SK-N-SH (cell line): ENCODE data around the gene PET100. TPM values are rescaled to one million over a fixed set of nuclear protein-coding genes. Genes with fewer than 3 reads are reported as not detected.

ENCODE experiments used
- CTCF ChIA-PET: fragments of 300-600, 350-600 bp; formaldehyde crosslinking; extraction: SDS; loops from one replicate; lab custom pipeline; 2021; lab: Yijun Ruan, JAX
- POLR2A ChIA-PET: fragments of 350-600 bp; sonication (Branson Sonifier 250); formaldehyde crosslinking; extraction: SDS; loops from one replicate; lab custom pipeline; 2020; ENCODE audit warnings: antibody characterized with exemption, inconsistent platforms; lab: Yijun Ruan, JAX
- DNase-seq: peaks from one replicate; pipeline ENCODE4 v3.0.0; 2012
- H2AFZ ChIP-seq: fragments of 200-600 bp; sonication (generic); 2 replicates; pipeline ENCODE4 v1.8.1; 2016; ENCODE audit warnings: antibody characterized with exemption, mild to moderate bottlenecking, low read depth
- H3F3A ChIP-seq: fragments of 200-600 bp; sonication (generic); replicated peaks from 2 replicates; pipeline ENCODE3; 2016; ENCODE audit warnings: antibody characterized with exemption, mild to moderate bottlenecking; ENCODE audit not compliant: insufficient read depth
- H3K27ac ChIP-seq, 2 experiments: fragments of 200-500 bp in 1 of 2; fragments of 200-600 bp in 1 of 2; sonication (Bioruptor generic) in 1 of 2; sonication (generic), shearing (Covaris generic) in 1 of 2; 2 replicates each; pipeline versions ENCODE4 v1.5.1 to v1.6.1; 2014 to 2016; ENCODE audit warnings: low read depth in 2 of 2, inconsistent platforms in 1 of 2, low read length in 1 of 2, mild to moderate bottlenecking in 1 of 2, mixed read lengths in 1 of 2
- H3K27me3 ChIP-seq: fragments of 200-600 bp; sonication (generic), shearing (Covaris generic); 2 replicates; pipeline ENCODE4 v1.6.1; 2016; ENCODE audit warnings: mixed run types; ENCODE audit not compliant: insufficient read depth
- H3K36me3 ChIP-seq, 2 experiments: fragments of 200-500 bp in 1 of 2; fragments of 200-600 bp in 1 of 2; sonication (Bioruptor generic) in 1 of 2; sonication (generic) in 1 of 2; replicated peaks in 1 of 2; 2 replicates each; pipeline versions ENCODE3 to v1.5.1; 2014 to 2016; ENCODE audit warnings: low read length in 1 of 2, mild to moderate bottlenecking in 1 of 2; ENCODE audit not compliant: insufficient read depth in 2 of 2, control insufficient read depth in 1 of 2
- H3K4me1 ChIP-seq, 2 experiments: fragments of 200-500 bp in 1 of 2; fragments of 200-600 bp in 1 of 2; sonication (Bioruptor generic) in 1 of 2; sonication (generic), shearing (Covaris generic) in 1 of 2; 2 replicates each; pipeline versions ENCODE4 v1.5.1 to v1.6.1; 2014 to 2016; ENCODE audit warnings: low read depth in 1 of 2, low read length in 1 of 2, mixed run types in 1 of 2; ENCODE audit not compliant: insufficient read depth in 2 of 2, control insufficient read depth in 1 of 2
- H3K4me2 ChIP-seq: fragments of 200-600 bp; sonication (generic), shearing (Covaris generic); 2 replicates; pipeline ENCODE4 v1.6.1; 2017; ENCODE audit warnings: mixed run types
- H3K4me3 ChIP-seq, 2 experiments: fragments of 200-500 bp in 1 of 2; fragments of 200-600 bp in 1 of 2; sonication (Bioruptor generic) in 1 of 2; sonication (generic), shearing (Covaris generic) in 1 of 2; 2 replicates each; pipeline versions ENCODE4 v1.5.1 to v1.8.1; 2014 to 2016; ENCODE audit warnings: low read depth in 2 of 2, inconsistent platforms in 1 of 2, low read length in 1 of 2, mild to moderate bottlenecking in 1 of 2, mixed read lengths in 1 of 2, moderate library complexity in 1 of 2
- H3K79me2 ChIP-seq: fragments of 200-600 bp; sonication (generic); 2 replicates; pipeline ENCODE4 v1.8.1; 2017; ENCODE audit warnings: mild to moderate bottlenecking; ENCODE audit not compliant: insufficient read depth
- H3K9ac ChIP-seq: fragments of 200-600 bp; sonication (generic); 2 replicates; pipeline ENCODE4 v1.6.1; 2017; ENCODE audit warnings: mixed run types
- H3K9me2 ChIP-seq: fragments of 200-600 bp; sonication (generic); 2 replicates; pipeline ENCODE4 v1.6.1; 2017; ENCODE audit warnings: mixed run types
- H3K9me3 ChIP-seq: fragments of 200-600 bp; sonication (generic); 2 replicates; pipeline ENCODE4 v1.6.1; 2017; ENCODE audit warnings: mixed run types, mild to moderate bottlenecking, moderate library complexity
- H4K20me1 ChIP-seq: fragments of 200-600 bp; sonication (generic); 2 replicates; pipeline ENCODE4 v1.6.1; 2017; ENCODE audit warnings: mild to moderate bottlenecking, mixed run types; ENCODE audit not compliant: insufficient read depth
- CHD2 ChIP-seq: fragments of 150-350 bp; IDR thresholded peaks from 2 replicates; pipeline ENCODE4 v1.6.1; 2018; ENCODE audit warnings: low read length; ENCODE audit not compliant: partially characterized antibody
- EP300 ChIP-seq, 2 experiments: IDR thresholded peaks; 2 replicates each; pipeline versions ENCODE4 v1.4.0 to v1.6.1; 2012; ENCODE audit warnings: borderline replicate concordance in 1 of 2, low read depth in 1 of 2, low read length in 1 of 2
- FOSL2 ChIP-seq: IDR thresholded peaks from 2 replicates; pipeline ENCODE4 v1.4.0; 2012; ENCODE audit warnings: low read depth, mild to moderate bottlenecking, moderate library complexity, borderline replicate concordance
- REST ChIP-seq: IDR thresholded peaks from 2 replicates; pipeline ENCODE4 v1.6.1; 2012; ENCODE audit warnings: mild to moderate bottlenecking, low read depth, low read length, moderate library complexity
- RFX5 ChIP-seq: IDR thresholded peaks from 2 replicates; pipeline ENCODE4 v1.6.1; 2012; ENCODE audit warnings: mild to moderate bottlenecking, improper control_type of control experiment, low read length
- TAF1 ChIP-seq: IDR thresholded peaks from 2 replicates; pipeline ENCODE4 v1.6.1; 2012; ENCODE audit warnings: low read depth, mild to moderate bottlenecking, low read length, moderate library complexity, borderline replicate concordance
- WGBS: methylation state at CpG from one replicate; pipeline ENCODE4 v1.1.6; 2017; ENCODE audit warnings: low lambda C conversion rate; 5-methylcytosine and 5-hydroxymethylcytosine counted together
- polyA plus RNA-seq, 3 experiments: library from polyadenylated mRNA; depleted of rRNA; stranded (reverse); fragments of >200 nt; gene quantifications; 2 replicates each; pipeline ENCODE4 v1.2.3, GENCODE V29; 2012
- TF ChIP-seq, protein P1 (sequence below): IDR thresholded peaks from 2 replicates; pipeline ENCODE4 v1.4.0; 2012; ENCODE audit warnings: low read depth
- TF ChIP-seq, protein P2 (sequence below): IDR thresholded peaks from 2 replicates; pipeline ENCODE4 v1.4.0; 2012; ENCODE audit warnings: low read depth, borderline replicate concordance

Gene PET100
- polyA plus RNA-seq, 1 of the 3 experiments (the other 2 are of a cell fraction), result 48.1 TPM

DNA sequence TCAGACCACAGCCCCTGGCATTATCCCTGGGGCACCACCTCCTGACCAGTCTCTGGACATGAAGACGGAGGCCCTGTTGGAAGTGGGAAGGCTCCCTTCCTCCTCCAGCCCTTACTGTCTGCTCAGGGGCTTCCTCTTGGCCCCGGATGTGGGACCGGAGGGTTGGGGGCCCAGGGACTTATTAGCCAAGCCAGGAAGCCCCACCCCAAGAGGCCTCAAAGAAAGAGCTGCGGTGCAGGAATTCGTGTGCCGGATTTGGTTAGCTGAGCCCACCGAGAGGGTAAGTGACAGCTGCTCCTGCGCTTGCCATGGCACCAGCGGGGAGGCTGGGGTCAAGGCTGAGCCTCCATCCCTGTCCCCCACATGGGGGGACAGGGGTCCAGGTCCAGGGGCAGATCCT lies 39.2 kb downstream of the PET100 start, which contains the start of gene RETN:
RETN (plus strand) TSS at position 208 of the 400 bp plus-strand sequence. CDS start 278 bp downstream, outside the sequence.
- Histone ChIP-seq H3K4me2 (no peak within 1 kb of the TSS), H3K79me2 (no peaks in the 10 kb centered on the region), H4K20me1 (no peaks in the 10 kb centered on the region), H3K4me1 (no peaks in the 10 kb centered on the region), H3K27ac (no peak within 1 kb of the TSS), H3K4me3 (no peak within 1 kb of the TSS), H3K9ac (no peak within 1 kb of the TSS), H2AFZ (no peak within 1 kb of the TSS), H3F3A (no peaks in the 10 kb centered on the region), H3K27me3 (peaks cover 66% of the 10 kb centered on the region), H3K9me3 (no peaks in the 10 kb centered on the region), H3K36me3 (no peaks in the 10 kb centered on the region), H3K9me2 (no peaks in the 10 kb centered on the region)
- TF ChIP-seq, protein P1, sequence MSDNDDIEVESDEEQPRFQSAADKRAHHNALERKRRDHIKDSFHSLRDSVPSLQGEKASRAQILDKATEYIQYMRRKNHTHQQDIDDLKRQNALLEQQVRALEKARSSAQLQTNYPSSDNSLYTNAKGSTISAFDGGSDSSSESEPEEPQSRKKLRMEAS, result no peak
- TF ChIP-seq CHD2, result no peak
- no peak for TF ChIP-seq FOSL2
- POLR2A ChIA-PET, result no interaction called here
- CTCF ChIA-PET, result interaction anchor here (0.6 to 4.3 kb wide), 6 partner anchors 12 to 315 kb away, joined by 3 to 16 read pairs (median 6); partner anchors contain the start of gene TRAPPC5
- DNase-seq, result no peak
- 40% methylated on average over 5 of the region's 9 CpGs for WGBS

DNA sequence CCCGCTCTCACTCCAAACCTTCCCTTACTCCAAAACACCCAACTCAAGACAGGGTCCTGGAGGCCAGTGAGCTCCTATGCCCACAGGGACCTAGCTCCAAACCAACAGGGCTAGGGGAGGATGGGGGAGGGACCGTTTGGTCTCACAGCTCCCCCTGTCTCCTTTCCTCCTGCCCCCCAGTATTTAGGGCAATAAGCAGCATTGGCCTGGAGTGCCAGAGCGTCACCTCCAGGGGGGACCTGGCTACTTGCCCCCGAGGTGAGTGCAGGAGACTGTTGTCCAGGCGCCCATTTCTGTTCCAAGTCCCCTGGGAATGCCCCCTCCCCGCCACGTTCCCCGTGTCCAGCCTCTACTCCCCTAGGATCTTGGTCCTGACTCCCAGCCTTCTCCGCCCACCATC lies 40.0 kb downstream of the PET100 start:
- no peaks in the 10 kb centered on the region for H3K9me2 ChIP-seq
- no peaks in the 10 kb centered on the region for H3K79me2 ChIP-seq
- no peak overlapping the region for H3K9ac ChIP-seq
- TF ChIP-seq RFX5, result no peak
- no peak for TF ChIP-seq REST
- no peak for TF ChIP-seq TAF1
- TF ChIP-seq, protein P2, sequence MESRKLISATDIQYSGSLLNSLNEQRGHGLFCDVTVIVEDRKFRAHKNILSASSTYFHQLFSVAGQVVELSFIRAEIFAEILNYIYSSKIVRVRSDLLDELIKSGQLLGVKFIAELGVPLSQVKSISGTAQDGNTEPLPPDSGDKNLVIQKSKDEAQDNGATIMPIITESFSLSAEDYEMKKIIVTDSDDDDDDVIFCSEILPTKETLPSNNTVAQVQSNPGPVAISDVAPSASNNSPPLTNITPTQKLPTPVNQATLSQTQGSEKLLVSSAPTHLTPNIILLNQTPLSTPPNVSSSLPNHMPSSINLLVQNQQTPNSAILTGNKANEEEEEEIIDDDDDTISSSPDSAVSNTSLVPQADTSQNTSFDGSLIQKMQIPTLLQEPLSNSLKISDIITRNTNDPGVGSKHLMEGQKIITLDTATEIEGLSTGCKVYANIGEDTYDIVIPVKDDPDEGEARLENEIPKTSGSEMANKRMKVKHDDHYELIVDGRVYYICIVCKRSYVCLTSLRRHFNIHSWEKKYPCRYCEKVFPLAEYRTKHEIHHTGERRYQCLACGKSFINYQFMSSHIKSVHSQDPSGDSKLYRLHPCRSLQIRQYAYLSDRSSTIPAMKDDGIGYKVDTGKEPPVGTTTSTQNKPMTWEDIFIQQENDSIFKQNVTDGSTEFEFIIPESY, result no peak
- TF ChIP-seq EP300 (IDR thresholded peaks at IDR 0.05; ENCODE audit: borderline replicate concordance in 1 of 2, low read depth in 1 of 2, low read length in 1 of 2), result no peak
- no peaks in the 10 kb centered on the region for H3K36me3 ChIP-seq
- ChIA-PET CTCF (interaction anchor here (0.6 to 4.3 kb wide), 6 partner anchors 11 to 635 kb away, joined by 3 to 16 read pairs (median 4); partner anchors contain the start of gene TRAPPC5), POLR2A (no interaction called here)
- H3K27me3 ChIP-seq, result peaks cover 58% of the 10 kb centered on the region
- H3K9me3 ChIP-seq, result no peaks in the 10 kb centered on the region
- no peak overlapping the region for H3K27ac ChIP-seq
- DNase-seq, result no peak
- 24% methylated on average over 7 of the region's 9 CpGs for WGBS
- H3K4me1 ChIP-seq, result no peaks in the 10 kb centered on the region
- H3K4me2 ChIP-seq, result no peak overlapping the region
- no peak overlapping the region for H3K4me3 ChIP-seq
- H4K20me1 ChIP-seq, result no peaks in the 10 kb centered on the region
- no peaks in the 10 kb centered on the region for H3F3A ChIP-seq
- H2AFZ ChIP-seq, result no peak overlapping the region
